A549 (cell line): ENCODE data around the gene CD160. TPM values are rescaled to one million over a fixed set of nuclear protein-coding genes. Genes with fewer than 3 reads are reported as not detected.

Experiments used
- ATAC-seq, 2 experiments: fragments of 200-7000 bp in 1 of 2; fragments of >200 bp in 1 of 2; cut with Nextera tagmentation in 1 of 2; cut with Tn5 transposase in 1 of 2; 3 replicates each; pipeline versions ENCODE4 v1.8.0 to v1.9.1; 2018 to 2020; ENCODE audit warnings: mild to moderate bottlenecking in 1 of 2, moderate library complexity in 1 of 2
- CTCF ChIA-PET: fragments of 300-600 bp; sonication (Branson Sonifier 250); formaldehyde crosslinking; extraction: SDS; loops from one replicate; lab custom pipeline; 2021; ENCODE audit warnings: antibody characterized with exemption, inconsistent platforms; lab: Yijun Ruan, JAX
- POLR2A ChIA-PET: fragments of 350-600 bp; formaldehyde crosslinking; extraction: SDS; loops from one replicate; lab custom pipeline; 2021; ENCODE audit warnings: antibody characterized with exemption, inconsistent platforms; lab: Yijun Ruan, JAX
- DNase-seq, 2 experiments: peaks; one replicate each; pipeline versions ENCODE4 v3.0.0 to v3.0.0-alpha.2; 2011 to 2016; ENCODE audit warnings: low read depth in 1 of 2, low spot score in 1 of 2
- FAIRE-seq: peaks from 2 replicates; lab custom pipeline; 2011; peaks lifted over from hg19 to GRCh38; lab: Jason Lieb, UNC
- H3K27ac ChIP-seq, 2 experiments: fragments of >200 bp; sonication (Bioruptor Twin); formaldehyde crosslinking; 3 replicates each; pipeline ENCODE4 v1.5.1; 2016 to 2017
- H3K4me1 ChIP-seq: fragments of >200 bp; sonication (Bioruptor Twin); formaldehyde crosslinking; 3 replicates; pipeline ENCODE4 v1.6.1; 2016
- H3K4me2 ChIP-seq: fragments of >200 bp; sonication (Bioruptor Twin); formaldehyde crosslinking; 3 replicates; pipeline ENCODE4 v1.6.1; 2016
- H3K4me3 ChIP-seq: fragments of >200 bp; sonication (Bioruptor Twin); formaldehyde crosslinking; 3 replicates; pipeline ENCODE4 v1.5.1; 2016
- H3K9me3 ChIP-seq: fragments of >200 bp; sonication (Bioruptor Twin); formaldehyde crosslinking; 3 replicates; pipeline ENCODE4 v1.6.1; 2016
- ATOH8 ChIP-seq: fragments of 250-450 bp; sonication (Bioruptor Pico); IDR thresholded peaks from 2 replicates; pipeline ENCODE4 v1.5.0; 2020; ENCODE audit warnings: low read depth, mild to moderate bottlenecking, moderate library complexity
- CTCF ChIP-seq: fragments of >200 bp; sonication (Bioruptor Twin); formaldehyde crosslinking; IDR thresholded peaks from 3 replicates; pipeline ENCODE4 v1.5.1; 2016
- ELK1 ChIP-seq: fragments of 150-350 bp; IDR thresholded peaks from 2 replicates; pipeline ENCODE4 v1.6.1; 2014; ENCODE audit warnings: low read depth, mild to moderate bottlenecking, low read length
- ESRRA ChIP-seq: fragments of 150-350 bp; IDR thresholded peaks from 2 replicates; pipeline ENCODE4 v1.6.1; 2014; ENCODE audit warnings: mild to moderate bottlenecking, low read length, borderline replicate concordance
- FOXS1 ChIP-seq: fragments of 250-450 bp; sonication (Bioruptor Pico); IDR thresholded peaks from 2 replicates; pipeline ENCODE4 v1.5.0; 2020; ENCODE audit warnings: mild to moderate bottlenecking, moderate library complexity
- GATA3 ChIP-seq: IDR thresholded peaks from 2 replicates; pipeline ENCODE4 v1.6.1; 2012; ENCODE audit warnings: borderline replicate concordance
- HES2 ChIP-seq: fragments of >200 bp; sonication (Bioruptor Twin); formaldehyde crosslinking; IDR thresholded peaks from 2 replicates; pipeline ENCODE4 v1.6.1; 2016
- HOXB13 ChIP-seq: fragments of 250-450 bp; sonication (Bioruptor Pico); IDR thresholded peaks from 2 replicates; pipeline ENCODE4 v1.5.0; 2020; ENCODE audit warnings: low read depth, mild to moderate bottlenecking, moderate library complexity
- JUNB ChIP-seq: fragments of >200 bp; sonication (Bioruptor Twin); formaldehyde crosslinking; IDR thresholded peaks from 2 replicates; pipeline ENCODE4 v1.6.1; 2016
- KDM1A ChIP-seq: fragments of 200-600 bp; sonication (generic); IDR thresholded peaks from 2 replicates; pipeline ENCODE4 v1.6.1; 2016; ENCODE audit warnings: low read depth, mild to moderate bottlenecking
- MAFK ChIP-seq: fragments of 450-650 bp; IDR thresholded peaks from 2 replicates; pipeline ENCODE4 v1.6.1; 2014; ENCODE audit not compliant: partially characterized antibody
- MAZ ChIP-seq: fragments of 150-350 bp; IDR thresholded peaks from 2 replicates; pipeline ENCODE4 v1.6.1; 2014; ENCODE audit warnings: antibody characterized with exemption, low read depth, low read length, borderline replicate concordance
- MYC ChIP-seq: IDR thresholded peaks from 2 replicates; pipeline ENCODE4 v1.6.1; 2012; ENCODE audit warnings: mild to moderate bottlenecking, inconsistent platforms, low read length, improper control_type of control experiment, borderline replicate concordance
- NPAS2 ChIP-seq: fragments of 250-450 bp; sonication (Bioruptor Pico); IDR thresholded peaks from 2 replicates; pipeline ENCODE4 v1.8.0; 2022; ENCODE audit warnings: mild to moderate bottlenecking, moderate library complexity, borderline replicate concordance
- PHF8 ChIP-seq: fragments of 200-600 bp; sonication (generic); IDR thresholded peaks from 2 replicates; pipeline ENCODE4 v1.6.1; 2016; ENCODE audit warnings: low read depth, mild to moderate bottlenecking, antibody characterized with exemption, moderate library complexity, borderline replicate concordance
- POLR2AphosphoS2 ChIP-seq: conservative IDR thresholded peaks from 2 replicates; pipeline ENCODE4 v1.6.1; 2012; ENCODE audit warnings: low read length, improper control_type of control experiment, inconsistent platforms
- RARB ChIP-seq: fragments of 250-450 bp; sonication (Bioruptor Pico); IDR thresholded peaks from 2 replicates; pipeline ENCODE4 v1.8.0; 2021; ENCODE audit warnings: mild to moderate bottlenecking, moderate library complexity
- REST ChIP-seq: fragments of 200-600 bp; sonication (generic); IDR thresholded peaks from 2 replicates; pipeline ENCODE4 v1.6.1; 2016; ENCODE audit warnings: antibody characterized with exemption, mild to moderate bottlenecking, moderate library complexity
- RFX5 ChIP-seq: fragments of 450-650 bp; IDR thresholded peaks from 2 replicates; pipeline ENCODE4 v1.7.1; 2014; ENCODE audit warnings: antibody characterized with exemption, mild to moderate bottlenecking, moderate library complexity
- SMC3 ChIP-seq: fragments of >200 bp; sonication (Bioruptor Twin); formaldehyde crosslinking; IDR thresholded peaks from 3 replicates; pipeline ENCODE4 v1.6.1; 2018; ENCODE audit warnings: inconsistent platforms
- ZNF302 ChIP-seq: fragments of 250-450 bp; sonication (Bioruptor Pico); IDR thresholded peaks from 2 replicates; pipeline ENCODE4 v1.9.0; 2021; ENCODE audit warnings: inconsistent platforms, mild to moderate bottlenecking, moderate library complexity
- WGBS: methylation state at CpG from one replicate; pipeline ENCODE4 v1.1.6; 2017; ENCODE audit errors: missing lambda C conversion rate; 5-methylcytosine and 5-hydroxymethylcytosine counted together
- polyA plus RNA-seq, 4 experiments: library from polyadenylated mRNA; depleted of rRNA in 3 of 4; stranded (reverse); fragments of >200 nt; fragmentation: RNase III in 1 of 4; extraction: RNeasy Plus Mini Kit Qiagen cat#74134 plus additional on column Dnase treatment in 1 of 4; gene quantifications; 2 replicates in 3 of 4; 3 replicates in 1 of 4; pipeline ENCODE4 v1.2.3, GENCODE V29; 2011 to 2017

Gene CD160
- polyA plus RNA-seq, 2 of the 4 experiments (the other 2 are of a cell fraction) = 0.05 TPM; not detected in 1

GRCh38 chr1:145688328-145688727 lies 31.0 kb upstream of the CD160 start:
- POLR2A ChIA-PET = no interaction called here
- DNase-seq (no peak), ATAC-seq (no peak), FAIRE-seq (no peak)
- WGBS = 77% methylated on average over 4 of the region's 4 CpGs
- peaks cover 14% of the 10 kb centered on the region for H3K4me1 ChIP-seq
- H3K27ac ChIP-seq = no peak overlapping the region
- no peak overlapping the region for H3K4me2 ChIP-seq
- TF ChIP-seq ESRRA (no peak), MAFK (no peak), CTCF (no peak), HES2 (no peak), ATOH8 (no peak), POLR2AphosphoS2 (no peak), GATA3 (no peak), ELK1 (no peak), FOXS1 (CRISPR knock-in tag) (no peak), ZNF302 (CRISPR knock-in tag) (no peak), KDM1A (no peak), PHF8 (no peak), MAZ (no peak), MYC (no peak), RFX5 (no peak)
- H3K4me3 ChIP-seq = no peak overlapping the region
- no peaks in the 10 kb centered on the region for H3K9me3 ChIP-seq
- CTCF ChIA-PET = interaction anchor here (0.6 to 2.9 kb wide), 3 partner anchors 10 to 33 kb away, joined by 4 to 15 read pairs (median 6); no protein-coding TSS in a partner anchor

GRCh38 chr1:145688924-145689323 lies 30.4 kb upstream of the CD160 start:
- Histone ChIP-seq H3K4me2 (no peak overlapping the region), H3K4me1 (peaks cover 14% of the 10 kb centered on the region), H3K4me3 (no peak overlapping the region), H3K27ac (no peak overlapping the region), H3K9me3 (no peaks in the 10 kb centered on the region)
- ChIA-PET POLR2A (no interaction called here), CTCF (interaction anchor here (1.7 to 2.9 kb wide), 2 partner anchors 16 to 32 kb away, joined by 6 to 15 read pairs; no protein-coding TSS in a partner anchor)
- 91% methylated on average over 6 of the region's 6 CpGs for WGBS
- no peak for DNase-seq
- FAIRE-seq = no peak
- no peak for ATAC-seq
- TF ChIP-seq HES2 (no peak), HOXB13 (CRISPR knock-in tag) (no peak), NPAS2 (CRISPR knock-in tag) (no peak), JUNB (no peak), ZNF302 (CRISPR knock-in tag) (no peak), ATOH8 (no peak), SMC3 (no peak), REST (no peak), RARB (CRISPR knock-in tag) (no peak)
